ENCODE results near the gene UGDH. TPM values are rescaled to one million over a fixed set of nuclear protein-coding genes. Genes with fewer than 3 reads are reported as not detected.

The UGDH gene
- total and polyA plus RNA-seq, 10 of the 15 experiments (the other 5 are each of a cell fraction or from before 2014, with no cell fraction given): 11.1 to 60.3 (median 26.8) TPM

- H3K79me2 ChIP-seq (ENCODE audit: control insufficient read depth, insufficient read depth, low read length): peaks cover 57% of the 10 kb centered on the region
- intact Hi-C loops (cut with micrococcal nuclease; ENCODE audit: unreplicated experiment): loop anchor here (5.0 kb wide), 2 partner anchors 159 to 556 kb away; no protein-coding TSS in a partner anchor
- FAIRE-seq: peak; percentile 94
- TF ChIP-seq RAD21 (IDR thresholded peaks at IDR 0.05; ENCODE audit: insufficient read depth, low read depth, low read length) (no peak), POLR2AphosphoS2 (IDR thresholded peaks at IDR 0.05; ENCODE audit: low read depth, low read length) (peak; percentile 98), BRCA1 (IDR thresholded peaks at IDR 0.05; ENCODE audit: low read depth, low read length) (0 out of 2 replicates have a peak, but pooled peaks have one; percentile 9), PRDM15 (CRISPR knock-in tag; IDR thresholded peaks at IDR 0.05) (no peak), JUND (IDR thresholded peaks at IDR 0.05; ENCODE audit: low read depth, low read length) (no peak), TBL1XR1 (IDR thresholded peaks at IDR 0.05; ENCODE audit: low read depth, low read length) (no peak), HDAC2 (IDR thresholded peaks at IDR 0.05) (no peak; the same call in 1 of the 2 replicates), SMC3 (IDR thresholded peaks at IDR 0.05; ENCODE audit: borderline replicate concordance, low read length) (no peak), YBX1 (IDR thresholded peaks at IDR 0.05) (no peak), NKRF (conservative IDR thresholded peaks at IDR 0.05) (peak; percentile 73), SUZ12 (IDR thresholded peaks at IDR 0.05; ENCODE audit: unreplicated experiment) (no peak), CHD1 (IDR thresholded peaks at IDR 0.05; ENCODE audit: low read depth, low read length) (no peak; the same call in 1 of the 2 replicates), TARDBP (IDR thresholded peaks at IDR 0.05; ENCODE audit: borderline replicate concordance) (no peak), IKZF2 (IDR thresholded peaks at IDR 0.05) (peak; percentile 54 to 57; a peak in 2 of 4 replicates), ZBED1 (IDR thresholded peaks at IDR 0.05; ENCODE audit: borderline replicate concordance) (peak; percentile 79; the same call in 1 of the 2 replicates), HSF1 (IDR thresholded peaks at IDR 0.05; ENCODE audit: low read depth, low read length) (no peak)
These were observed 68.5 kb downstream of the UGDH start, which contains the start of the genes LIAS and RPL9 for GRCh38 chr4:39458505-39459300. Gene LIAS (plus strand): TSS chr4:39459056. CDS start chr4:39459118, 62 bp downstream. Gene RPL9 (minus strand): TSS chr4:39458922. CDS start chr4:39458439, 483 bp downstream.

More at GRCh38 chr4:39458505-39459300, 68.5 kb downstream of the UGDH start, which contains the start of the genes LIAS and RPL9:
- peak; percentile 99 for DNase-seq (ENCODE audit: low read depth, low spot score)
- Histone ChIP-seq H3K27me3 (replicated peaks in 1 of 2; ENCODE audit: control insufficient read depth in 2 of 2, insufficient read depth in 2 of 2, low read length in 1 of 2) (no peaks in the 10 kb centered on the region), H3K9me3 (replicated peaks; ENCODE audit: control insufficient read depth, insufficient read depth, low read length) (no peaks in the 10 kb centered on the region; the same call in 2 of the 3 replicates), H3K4me2 (ENCODE audit: control insufficient read depth, insufficient read depth) (peak within 1 kb of the TSS; percentile 92), H3K4me1 (ENCODE audit: control insufficient read depth, insufficient read depth, low read length) (peaks cover 2% of the 10 kb centered on the region; the same call in 1 of the 2 replicates), H3K9ac (ENCODE audit: control insufficient read depth, insufficient read depth, low read length) (peak within 1 kb of the TSS; percentile 87), H2AFZ (ENCODE audit: control insufficient read depth, low read depth, low read length) (peak within 1 kb of the TSS; percentile 73), H3K36me3 (ENCODE audit: control insufficient read depth in 2 of 2, insufficient read depth in 2 of 2, low read length in 1 of 2) (peaks cover 2 to 33% of the 10 kb centered on the region in 2 experiments), H4K20me1 (ENCODE audit: control insufficient read depth, insufficient read depth) (peaks cover 7% of the 10 kb centered on the region), H3K4me3 (peak within 1 kb of the TSS; percentile 94), H3K27ac (ENCODE audit: control insufficient read depth, insufficient read depth) (peak within 1 kb of the TSS; percentile 92)
- SMC1A ChIA-PET (ENCODE audit: uncharacterized antibody, unreplicated experiment): interaction anchor here (0.7 to 2.5 kb wide), 7 partner anchors 10 to 524 kb away, joined by 3 to 9 read pairs (median 3); no protein-coding TSS in a partner anchor
- under 1% methylated on average over 55 of the region's 55 CpGs for WGBS (ENCODE audit: insufficient coverage, insufficient replicate concordance, low lambda C conversion rate, missing lambda C conversion rate)
- BruUV-seq (replicated peaks): no TSS peak
- POLR2A ChIA-PET: interaction anchor here (0.5 to 2.5 kb wide), 7 partner anchors 11 to 432 kb away, joined by 3 to 8 read pairs (median 4); partner anchors contain the start of gene RFC1
- in situ Hi-C loops (cut with MboI): no loop called here
- peak; percentile 89 for ATAC-seq
- CTCF ChIA-PET: interaction anchor here (0.7 to 3.1 kb wide), 9 partner anchors 10 to 858 kb away, joined by 3 to 16 read pairs (median 3); no protein-coding TSS in a partner anchor
- RAD21 ChIA-PET (ENCODE audit: unreplicated experiment): interaction anchor here (0.6 to 1.4 kb wide), 2 partner anchors 11 to 46 kb away, joined by 3 to 4 read pairs; no protein-coding TSS in a partner anchor

Measured in GM12878 (cell line).